ENCODE results near the gene POLG. TPM values are rescaled to one million over a fixed set of nuclear protein-coding genes. Genes with fewer than 3 reads are reported as not detected.

Gene POLG
- total and polyA plus RNA-seq, 3 donors from 2014 or later = 31.6 to 73.3 (median 65.2) TPM

DNA sequence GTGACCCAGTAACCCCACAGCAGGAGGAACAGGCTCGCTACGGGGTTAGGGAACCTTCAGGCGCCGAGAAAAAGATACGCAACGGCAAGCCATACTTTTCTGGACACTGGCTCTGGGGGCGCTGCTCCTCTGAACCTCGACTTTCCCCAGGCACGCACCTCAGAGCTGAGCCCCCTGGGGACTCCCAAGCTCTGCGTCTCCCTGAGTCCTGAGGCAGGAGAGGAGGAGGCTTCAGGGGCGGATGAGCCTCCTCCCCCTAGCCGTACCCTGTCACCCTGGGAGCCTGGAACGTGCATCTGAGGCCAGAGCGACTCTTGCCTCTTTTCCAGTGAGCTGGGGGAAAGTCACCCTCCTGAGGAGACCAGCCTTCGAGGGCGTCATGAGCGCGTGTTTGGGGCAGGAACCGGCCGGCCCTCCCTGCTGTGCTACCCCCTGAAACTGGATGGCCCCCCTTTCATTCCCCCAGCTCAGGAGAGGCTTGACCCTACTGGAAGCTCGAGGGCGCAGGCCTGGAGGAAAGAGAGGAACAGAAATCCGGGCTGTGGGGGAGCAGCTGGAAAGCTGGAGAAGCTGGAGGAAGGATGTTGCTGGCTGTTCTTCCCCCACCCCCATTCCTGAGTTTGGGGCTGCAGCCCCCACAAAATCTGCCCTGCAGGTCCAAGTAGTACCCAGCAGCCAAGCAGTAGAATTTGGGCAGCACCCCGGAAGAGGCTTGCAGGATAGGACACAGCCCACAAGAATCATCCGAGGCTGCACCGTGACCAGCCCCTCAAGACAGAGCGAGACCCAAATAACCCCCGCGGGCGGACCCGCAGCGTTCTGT is 25.1 kb upstream of the POLG start:
- TF ChIP-seq, protein P1, sequence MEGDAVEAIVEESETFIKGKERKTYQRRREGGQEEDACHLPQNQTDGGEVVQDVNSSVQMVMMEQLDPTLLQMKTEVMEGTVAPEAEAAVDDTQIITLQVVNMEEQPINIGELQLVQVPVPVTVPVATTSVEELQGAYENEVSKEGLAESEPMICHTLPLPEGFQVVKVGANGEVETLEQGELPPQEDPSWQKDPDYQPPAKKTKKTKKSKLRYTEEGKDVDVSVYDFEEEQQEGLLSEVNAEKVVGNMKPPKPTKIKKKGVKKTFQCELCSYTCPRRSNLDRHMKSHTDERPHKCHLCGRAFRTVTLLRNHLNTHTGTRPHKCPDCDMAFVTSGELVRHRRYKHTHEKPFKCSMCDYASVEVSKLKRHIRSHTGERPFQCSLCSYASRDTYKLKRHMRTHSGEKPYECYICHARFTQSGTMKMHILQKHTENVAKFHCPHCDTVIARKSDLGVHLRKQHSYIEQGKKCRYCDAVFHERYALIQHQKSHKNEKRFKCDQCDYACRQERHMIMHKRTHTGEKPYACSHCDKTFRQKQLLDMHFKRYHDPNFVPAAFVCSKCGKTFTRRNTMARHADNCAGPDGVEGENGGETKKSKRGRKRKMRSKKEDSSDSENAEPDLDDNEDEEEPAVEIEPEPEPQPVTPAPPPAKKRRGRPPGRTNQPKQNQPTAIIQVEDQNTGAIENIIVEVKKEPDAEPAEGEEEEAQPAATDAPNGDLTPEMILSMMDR (IDR thresholded peaks at IDR 0.05) = no peak
- TF ChIP-seq POLR2A (IDR thresholded peaks at IDR 0.05) = no peak
- no peaks in the 10 kb centered on the region for H3K27me3 ChIP-seq
- peak overlapping the region; percentile 42 to 49 for H3K4me3 ChIP-seq
- H3K27ac ChIP-seq = no peak overlapping the region
- no peaks in the 10 kb centered on the region for H3K9me3 ChIP-seq
- H3K4me1 ChIP-seq = peaks cover 15% of the 10 kb centered on the region
- WGBS, 2 donors = 7% methylated on average over 20 to 27 of the region's 32 CpGs
- intact Hi-C loops (cut with DNase I; ENCODE audit: low total_unique reads) = no loop called here
- no peaks in the 10 kb centered on the region for H3K36me3 ChIP-seq (ENCODE audit: low read depth, missing control alignments)
- DNase-seq = no peak

GRCh38 chr15:89358755-89359439 is 24.3 kb upstream of the POLG start:
- Histone ChIP-seq H3K9me3 (no peaks in the 10 kb centered on the region), H3K36me3 (ENCODE audit: low read depth, missing control alignments) (no peaks in the 10 kb centered on the region), H3K4me3 (peak overlapping the region; percentile 42 to 49), H3K27me3 (no peaks in the 10 kb centered on the region), H3K27ac (no peak overlapping the region), H3K4me1 (peaks cover 15% of the 10 kb centered on the region)
- 4 to 5% methylated on average over 11 to 38 of the region's 68 CpGs for WGBS, 2 donors
- DNase-seq = peak; percentile 82
- TF ChIP-seq POLR2A (IDR thresholded peaks at IDR 0.05) = no peak
- TF ChIP-seq, protein P1 (IDR thresholded peaks at IDR 0.05) = peak; percentile 96 to 100 (median 98)
- intact Hi-C loops (cut with DNase I; ENCODE audit: low total_unique reads) = no loop called here

- Histone ChIP-seq H3K4me3 (peak overlapping the region; percentile 42 to 49), H3K36me3 (ENCODE audit: low read depth, missing control alignments) (no peaks in the 10 kb centered on the region), H3K27ac (no peak overlapping the region), H3K4me1 (peaks cover 15% of the 10 kb centered on the region), H3K27me3 (no peaks in the 10 kb centered on the region), H3K9me3 (no peaks in the 10 kb centered on the region)
- intact Hi-C loops (cut with DNase I; ENCODE audit: low total_unique reads) = no loop called here
- no peak for DNase-seq
- 5 to 30% methylated on average over 2 to 15 of the region's 16 CpGs for WGBS, 2 donors
- TF ChIP-seq POLR2A (IDR thresholded peaks at IDR 0.05) = no peak
- TF ChIP-seq, protein P1 (IDR thresholded peaks at IDR 0.05) = no peak
These were observed 23.8 kb upstream of the POLG start for GRCh38 chr15:89358435-89358754.

- Histone ChIP-seq H3K27me3 (no peaks in the 10 kb centered on the region), H3K27ac (no peak overlapping the region), H3K4me1 (peaks cover 6% of the 10 kb centered on the region), H3K9me3 (no peaks in the 10 kb centered on the region), H3K4me3 (no peak overlapping the region), H3K36me3 (ENCODE audit: low read depth, missing control alignments) (no peaks in the 10 kb centered on the region)
- TF ChIP-seq POLR2A (IDR thresholded peaks at IDR 0.05) = no peak
- TF ChIP-seq, protein P1 (IDR thresholded peaks at IDR 0.05) = peak in 1 of 3 experiments; percentile 34
- no peak for DNase-seq
- intact Hi-C loops (cut with DNase I; ENCODE audit: low total_unique reads) = no loop called here
- 49 to 54% methylated on average over 13 of the region's 13 CpGs for WGBS, 2 donors
These were observed 22.1 kb upstream of the POLG start for GRCh38 chr15:89356634-89357298.
